Measurements from ENCODE around the gene HSPA2.

GRCh38 chr14:64577211-64577610 is 36.7 kb downstream of the HSPA2 start:
- TF ChIP-seq, protein P1, sequence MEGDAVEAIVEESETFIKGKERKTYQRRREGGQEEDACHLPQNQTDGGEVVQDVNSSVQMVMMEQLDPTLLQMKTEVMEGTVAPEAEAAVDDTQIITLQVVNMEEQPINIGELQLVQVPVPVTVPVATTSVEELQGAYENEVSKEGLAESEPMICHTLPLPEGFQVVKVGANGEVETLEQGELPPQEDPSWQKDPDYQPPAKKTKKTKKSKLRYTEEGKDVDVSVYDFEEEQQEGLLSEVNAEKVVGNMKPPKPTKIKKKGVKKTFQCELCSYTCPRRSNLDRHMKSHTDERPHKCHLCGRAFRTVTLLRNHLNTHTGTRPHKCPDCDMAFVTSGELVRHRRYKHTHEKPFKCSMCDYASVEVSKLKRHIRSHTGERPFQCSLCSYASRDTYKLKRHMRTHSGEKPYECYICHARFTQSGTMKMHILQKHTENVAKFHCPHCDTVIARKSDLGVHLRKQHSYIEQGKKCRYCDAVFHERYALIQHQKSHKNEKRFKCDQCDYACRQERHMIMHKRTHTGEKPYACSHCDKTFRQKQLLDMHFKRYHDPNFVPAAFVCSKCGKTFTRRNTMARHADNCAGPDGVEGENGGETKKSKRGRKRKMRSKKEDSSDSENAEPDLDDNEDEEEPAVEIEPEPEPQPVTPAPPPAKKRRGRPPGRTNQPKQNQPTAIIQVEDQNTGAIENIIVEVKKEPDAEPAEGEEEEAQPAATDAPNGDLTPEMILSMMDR (IDR thresholded peaks at IDR 0.05): no peak
- no peak for TF ChIP-seq POLR2AphosphoS5 (IDR thresholded peaks at IDR 0.05)
- TF ChIP-seq POLR2A (IDR thresholded peaks at IDR 0.05): no peak
- no peak for TF ChIP-seq EP300 (IDR thresholded peaks at IDR 0.05)

Measured in suprapubic skin (tissue), 4 donors.